C4-2B (cell line): ENCODE data around the gene MELK.

Experiments used
- CTCF ChIP-seq: fragments of 450-650 bp; conservative IDR thresholded peaks from 2 replicates; pipeline ENCODE4 v1.5.1; 2017; ENCODE audit warnings: mild to moderate bottlenecking
- ZFX ChIP-seq: fragments of 450-650 bp; IDR thresholded peaks from 2 replicates; pipeline ENCODE4 v1.6.1; 2017

GRCh38 chr9:36550135-36550534 lies 22.6 kb upstream of the MELK start:
- no peak for TF ChIP-seq CTCF
- TF ChIP-seq ZFX, result no peak
